ENCODE data around the gene HOXA1.

Gene HOXA1

DNA sequence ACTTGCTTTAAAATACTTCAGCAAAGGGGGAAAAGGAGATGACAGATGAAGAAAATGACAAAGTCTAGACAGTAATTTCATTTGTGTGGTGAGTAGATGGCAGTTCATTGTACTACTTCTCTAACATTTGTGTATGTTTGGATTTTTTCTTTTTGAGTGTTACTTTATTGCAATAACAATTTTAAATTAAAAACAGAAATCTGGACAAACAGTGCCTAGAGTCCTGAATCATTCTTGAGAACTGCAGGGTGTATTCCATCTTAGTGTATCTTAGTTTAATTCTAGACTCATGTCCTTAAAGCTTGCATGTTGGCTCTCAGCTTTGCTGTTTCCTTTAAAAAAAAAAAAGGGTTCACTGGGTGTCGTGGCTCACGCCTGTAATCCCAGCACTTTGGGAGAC, 31.1 kb downstream of the HOXA1 start:
- no peak for DNase-seq (ENCODE audit: low read depth)
- TF ChIP-seq, protein P1, sequence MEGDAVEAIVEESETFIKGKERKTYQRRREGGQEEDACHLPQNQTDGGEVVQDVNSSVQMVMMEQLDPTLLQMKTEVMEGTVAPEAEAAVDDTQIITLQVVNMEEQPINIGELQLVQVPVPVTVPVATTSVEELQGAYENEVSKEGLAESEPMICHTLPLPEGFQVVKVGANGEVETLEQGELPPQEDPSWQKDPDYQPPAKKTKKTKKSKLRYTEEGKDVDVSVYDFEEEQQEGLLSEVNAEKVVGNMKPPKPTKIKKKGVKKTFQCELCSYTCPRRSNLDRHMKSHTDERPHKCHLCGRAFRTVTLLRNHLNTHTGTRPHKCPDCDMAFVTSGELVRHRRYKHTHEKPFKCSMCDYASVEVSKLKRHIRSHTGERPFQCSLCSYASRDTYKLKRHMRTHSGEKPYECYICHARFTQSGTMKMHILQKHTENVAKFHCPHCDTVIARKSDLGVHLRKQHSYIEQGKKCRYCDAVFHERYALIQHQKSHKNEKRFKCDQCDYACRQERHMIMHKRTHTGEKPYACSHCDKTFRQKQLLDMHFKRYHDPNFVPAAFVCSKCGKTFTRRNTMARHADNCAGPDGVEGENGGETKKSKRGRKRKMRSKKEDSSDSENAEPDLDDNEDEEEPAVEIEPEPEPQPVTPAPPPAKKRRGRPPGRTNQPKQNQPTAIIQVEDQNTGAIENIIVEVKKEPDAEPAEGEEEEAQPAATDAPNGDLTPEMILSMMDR (IDR thresholded peaks at IDR 0.05; ENCODE audit: low read depth, low read length, missing control alignments): no peak
- in situ Hi-C loops (cut with HindIII; ENCODE audit: low sequenced_read_pairs): no loop called here

DNA sequence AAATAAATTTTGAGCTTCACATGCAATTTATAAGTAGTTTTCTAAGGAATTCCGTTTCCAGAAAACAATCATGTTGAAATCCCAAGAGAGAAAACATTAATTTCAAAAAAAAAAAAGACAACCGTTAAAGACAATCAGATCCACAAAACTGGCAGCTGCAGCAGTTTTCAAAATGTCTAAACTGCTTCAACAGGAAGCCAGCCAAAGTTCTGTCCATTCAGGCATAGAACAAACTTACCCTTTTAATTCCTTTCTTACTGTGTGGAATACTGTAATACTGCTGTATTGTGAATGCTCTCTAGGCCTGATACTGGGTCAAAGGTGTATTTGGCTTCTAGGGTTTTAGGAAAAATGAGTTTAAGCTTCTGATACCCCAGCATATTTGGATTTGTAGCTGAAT, 31.6 kb downstream of the HOXA1 start:
- TF ChIP-seq, protein P1 (IDR thresholded peaks at IDR 0.05; ENCODE audit: low read depth, low read length, missing control alignments): no peak
- no peak overlapping the region for H3K4me3 ChIP-seq (ENCODE audit: low read depth, low read length)
- in situ Hi-C loops (cut with HindIII; ENCODE audit: low sequenced_read_pairs): no loop called here
- peak; percentile 9 for DNase-seq (ENCODE audit: low read depth)

More for the DNA sequence above, 31.1 kb downstream of the HOXA1 start:
- H3K4me3 ChIP-seq (ENCODE audit: low read depth, low read length): no peak overlapping the region

DNA sequence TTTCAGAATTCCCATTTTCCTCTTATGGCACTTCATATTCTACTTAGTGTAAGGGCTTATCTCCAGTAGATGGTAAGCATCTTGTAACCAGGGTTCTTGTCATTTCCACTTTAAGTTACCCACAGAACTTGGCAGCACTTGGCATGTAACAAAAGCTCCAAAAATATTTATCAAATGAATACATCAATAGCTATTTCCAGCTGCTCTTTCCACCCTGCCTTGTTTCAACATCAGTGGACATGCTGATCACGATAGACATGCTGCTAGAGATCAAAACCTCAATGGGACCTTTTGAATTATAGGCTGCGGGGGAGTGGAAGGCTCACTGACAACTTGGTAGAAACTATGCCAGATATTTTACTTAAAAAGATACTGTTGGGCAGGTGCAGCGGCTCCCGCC, 32.9 kb downstream of the HOXA1 start:
- DNase-seq (ENCODE audit: low read depth): no peak
- TF ChIP-seq, protein P1 (IDR thresholded peaks at IDR 0.05; ENCODE audit: low read depth, low read length, missing control alignments): no peak
- H3K4me3 ChIP-seq (ENCODE audit: low read depth, low read length): no peak overlapping the region
- in situ Hi-C loops (cut with HindIII; ENCODE audit: low sequenced_read_pairs): no loop called here

DNA sequence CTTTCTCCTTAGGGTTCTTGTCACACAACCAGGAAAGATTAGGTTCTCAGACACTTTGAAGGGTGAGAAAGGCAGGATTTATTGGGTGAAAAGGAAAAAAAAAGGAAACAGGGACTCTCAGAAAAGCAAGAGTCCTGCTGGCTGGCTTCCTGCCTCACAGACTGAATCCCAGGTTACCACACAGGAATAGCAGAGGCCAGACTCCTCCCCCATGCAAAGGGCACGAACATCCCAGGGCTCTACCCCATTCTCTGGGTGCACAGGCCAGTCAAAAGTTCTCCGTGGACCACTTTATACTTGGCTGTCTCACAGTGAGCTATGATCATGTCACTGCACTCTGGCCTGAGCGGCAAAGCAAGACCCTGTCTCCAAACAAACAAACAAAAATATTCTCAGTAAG, 42.6 kb downstream of the HOXA1 start:
- TF ChIP-seq, protein P1 (IDR thresholded peaks at IDR 0.05; ENCODE audit: low read depth, low read length, missing control alignments): no peak
- no peak overlapping the region for H3K4me3 ChIP-seq (ENCODE audit: low read depth, low read length)
- DNase-seq (ENCODE audit: low read depth): no peak
- in situ Hi-C loops (cut with HindIII; ENCODE audit: low sequenced_read_pairs): no loop called here

DNA sequence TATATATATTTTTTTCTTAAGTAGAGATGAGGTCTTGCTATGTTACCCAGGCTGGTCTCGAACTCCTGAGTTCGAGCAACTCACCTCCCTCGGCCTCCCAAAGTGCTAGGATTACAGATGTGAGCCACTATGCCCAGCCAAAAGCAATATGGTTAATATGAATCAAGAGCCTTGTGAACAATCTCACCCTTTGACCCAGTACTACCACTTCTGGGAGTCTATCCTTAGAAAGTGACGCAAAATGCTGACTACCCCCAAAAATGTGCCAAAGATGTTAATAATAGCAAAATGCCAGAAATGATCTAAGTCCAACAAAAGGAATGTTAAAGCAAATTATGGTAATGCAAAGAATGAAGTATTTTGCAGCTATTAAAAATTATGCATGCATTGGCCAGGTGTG, 44.3 kb downstream of the HOXA1 start:
- in situ Hi-C loops (cut with HindIII; ENCODE audit: low sequenced_read_pairs): no loop called here
- H3K4me3 ChIP-seq (ENCODE audit: low read depth, low read length): no peak overlapping the region
- TF ChIP-seq, protein P1 (IDR thresholded peaks at IDR 0.05; ENCODE audit: low read depth, low read length, missing control alignments): no peak
- DNase-seq (ENCODE audit: low read depth): no peak

DNA sequence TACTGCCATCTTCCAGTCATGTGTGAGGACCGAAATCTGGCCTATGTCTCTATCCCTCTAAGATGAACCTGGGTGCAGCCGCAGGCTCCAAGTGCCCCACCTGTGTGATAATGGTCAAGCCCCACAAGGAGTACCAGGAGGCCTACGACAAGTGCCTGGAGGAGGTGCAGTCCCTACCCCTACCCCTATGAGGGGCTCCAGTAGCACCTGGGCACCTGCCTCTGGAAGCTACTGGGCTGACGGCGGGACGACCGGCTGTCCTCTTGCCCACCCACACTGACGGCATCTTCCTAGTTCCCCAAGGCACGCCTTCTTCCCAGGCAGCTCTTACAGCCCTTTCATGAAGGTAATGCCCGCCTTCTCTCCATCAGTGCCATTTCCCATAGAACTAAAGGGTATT, 47.4 kb downstream of the HOXA1 start:
- no peak overlapping the region for H3K4me3 ChIP-seq (ENCODE audit: low read depth, low read length)
- TF ChIP-seq, protein P1 (IDR thresholded peaks at IDR 0.05; ENCODE audit: low read depth, low read length, missing control alignments): no peak
- in situ Hi-C loops (cut with HindIII; ENCODE audit: low sequenced_read_pairs): no loop called here
- DNase-seq (ENCODE audit: low read depth): no peak

Data from astrocyte of the cerebellum (primary cell).